Adrenal gland (tissue), 5 donors: Measurements from ENCODE around the gene MYH11.

Source experiments
- CTCF ChIP-seq, 6 experiments: fragments of 450-650 bp in 4 of 6; fragments of 200-600 bp in 2 of 6; sonication (generic) in 1 of 6; IDR thresholded peaks; 1 replicate in 5 of 6; 2 replicates in 1 of 6; pipeline versions ENCODE4 v1.5.1 to v1.8.0; 2016 to 2021; ENCODE audit warnings: antibody characterized with exemption in 6 of 6, mild to moderate bottlenecking in 2 of 6, moderate library complexity in 1 of 6
- POLR2A ChIP-seq, 2 donors: fragments of 450-650 bp; IDR thresholded peaks; one replicate each; pipeline ENCODE4 v1.6.1; 2017; ENCODE audit warnings: antibody characterized with exemption in 2 of 2, mild to moderate bottlenecking in 2 of 2, moderate library complexity in 1 of 2
- donor health status: DM: no; HTN: no; CAD: no.

DNA sequence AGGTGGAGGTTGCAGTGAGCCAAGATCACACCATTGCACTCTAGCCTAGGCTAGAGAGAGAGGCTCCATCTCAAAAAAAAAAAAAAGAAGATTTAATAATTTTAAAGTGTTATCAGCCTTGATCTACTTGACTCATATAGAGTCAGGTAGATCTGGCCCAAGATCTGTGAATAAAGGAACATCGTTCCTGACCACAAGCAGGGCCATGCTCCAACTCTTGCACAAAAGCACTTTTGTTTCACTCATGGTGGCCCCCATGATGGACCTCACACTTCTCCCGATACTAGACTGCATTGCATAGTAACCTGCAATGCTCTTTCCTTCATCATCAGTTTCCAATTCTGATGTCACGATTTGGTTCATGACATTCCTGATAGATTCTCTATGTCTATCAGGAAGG lies 5.2 kb upstream of the MYH11 start:
- TF ChIP-seq CTCF (IDR thresholded peaks at IDR 0.05) (no peak), POLR2A (IDR thresholded peaks at IDR 0.05) (no peak)
